GM15510 (cell line): ENCODE data around the gene SEL1L2.

Experiments
- POLR2A ChIP-seq: IDR thresholded peaks from 3 replicates; pipeline ENCODE4 v1.6.1; 2011; ENCODE audit warnings: borderline replicate concordance; ENCODE audit not compliant: insufficient read length; ENCODE audit errors: extremely low read depth

The SEL1L2 gene

DNA sequence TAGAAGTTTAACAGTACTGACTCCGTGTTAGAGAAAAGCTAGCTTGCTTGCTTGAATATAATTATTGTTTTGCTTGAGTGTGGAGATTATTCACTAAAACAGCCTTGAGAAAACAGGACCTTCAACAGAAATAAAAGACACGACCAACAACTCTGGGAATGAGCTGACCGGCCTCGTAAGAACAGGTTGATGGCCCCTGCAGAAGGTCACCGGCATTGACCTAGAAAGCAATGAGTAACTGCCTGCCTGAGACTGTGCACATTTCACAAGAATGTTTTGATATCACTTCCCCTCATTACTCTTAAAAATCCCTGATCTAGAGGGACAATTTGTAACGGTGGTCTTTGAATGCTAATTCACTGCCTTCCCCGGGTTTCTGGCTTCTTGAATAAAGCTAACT, 49.4 kb downstream of the SEL1L2 start:
- no peak for TF ChIP-seq POLR2A

GRCh38 chr20:13936781-13937576, 53.4 kb downstream of the SEL1L2 start:
- TF ChIP-seq POLR2A, result no peak

DNA sequence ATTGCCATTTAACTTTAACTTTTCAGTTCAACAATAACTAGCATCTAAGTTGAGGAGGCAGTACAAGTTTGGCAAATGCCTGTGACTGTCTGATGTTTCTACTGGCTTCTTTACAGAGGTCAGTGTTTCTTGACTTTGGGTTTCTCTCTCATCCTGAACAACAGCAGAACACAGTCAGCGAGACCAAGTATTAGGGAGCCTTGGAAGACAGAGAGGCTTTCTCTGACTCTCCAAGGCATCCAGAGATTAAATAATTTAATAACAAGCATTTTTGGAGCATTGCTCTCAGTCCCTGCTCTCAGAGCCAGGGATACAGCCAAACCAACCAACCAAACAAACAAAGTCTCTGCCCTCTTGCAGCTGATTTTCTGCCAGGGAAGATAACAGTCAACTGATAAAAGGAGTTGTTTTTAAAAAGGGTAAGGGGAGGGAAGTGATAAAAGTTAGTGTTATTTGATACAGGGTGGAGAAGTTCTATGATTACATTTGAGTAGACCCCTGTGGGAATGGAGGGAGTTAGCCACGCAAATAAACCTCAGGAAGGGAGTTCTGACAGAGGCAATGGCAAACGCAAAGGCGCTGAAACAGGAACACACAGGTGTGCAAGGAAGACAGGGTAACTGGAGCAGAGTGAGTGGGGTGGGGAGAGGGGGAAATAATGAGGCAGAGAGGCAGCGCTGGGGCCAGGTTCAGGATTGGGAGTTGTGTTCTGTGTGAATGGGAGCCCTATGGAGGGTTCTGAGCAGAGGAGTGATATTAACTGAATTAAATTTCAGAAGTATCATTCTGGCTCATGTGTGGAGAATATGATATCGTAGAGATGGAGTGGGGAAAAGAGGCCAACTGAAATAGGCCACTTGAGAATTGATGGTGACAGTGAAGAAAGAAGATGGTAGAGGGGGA, 55.2 kb downstream of the SEL1L2 start:
- no peak for TF ChIP-seq POLR2A

DNA sequence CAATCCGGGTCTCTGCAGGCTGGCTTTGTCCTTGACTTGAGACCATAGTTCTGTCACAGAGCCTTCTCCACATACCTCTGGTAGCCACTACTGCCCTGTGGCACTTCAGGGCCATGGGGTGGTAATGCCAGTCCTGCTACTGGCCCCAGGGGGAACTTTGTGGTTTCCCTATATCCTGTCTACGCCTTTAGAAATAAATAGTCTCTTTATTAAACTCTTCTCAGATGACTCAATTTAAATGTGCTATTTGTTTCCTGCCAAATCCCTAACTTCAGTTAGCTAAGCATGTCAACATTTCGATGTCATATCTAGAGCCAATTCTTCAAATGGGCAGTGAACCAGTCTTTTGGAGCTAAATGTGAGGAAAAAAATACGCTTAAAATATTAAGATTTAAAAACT, 60.1 kb downstream of the SEL1L2 start:
- no peak for TF ChIP-seq POLR2A

DNA sequence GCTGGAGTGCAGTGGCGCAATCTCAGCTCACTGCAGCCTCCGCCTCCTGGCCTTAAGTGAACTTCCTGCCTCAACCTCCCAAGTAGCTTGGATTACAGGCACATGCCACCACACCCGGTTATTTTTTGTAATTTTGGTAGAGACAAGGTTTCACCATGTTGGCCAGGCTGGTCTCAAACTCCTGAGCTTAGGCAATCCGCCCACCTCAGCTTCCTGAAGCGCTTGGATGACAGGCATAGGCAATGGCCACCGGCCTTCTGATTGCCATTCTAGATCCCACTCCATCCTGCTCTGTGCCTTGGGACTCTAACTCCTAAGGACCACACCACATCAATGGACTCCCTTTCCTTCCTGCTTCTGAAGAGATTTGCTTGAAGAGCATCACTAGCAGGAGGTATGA, 60.6 kb downstream of the SEL1L2 start:
- TF ChIP-seq POLR2A, result no peak

GRCh38 chr20:13928901-13929300, 61.5 kb downstream of the SEL1L2 start:
- no peak for TF ChIP-seq POLR2A

DNA sequence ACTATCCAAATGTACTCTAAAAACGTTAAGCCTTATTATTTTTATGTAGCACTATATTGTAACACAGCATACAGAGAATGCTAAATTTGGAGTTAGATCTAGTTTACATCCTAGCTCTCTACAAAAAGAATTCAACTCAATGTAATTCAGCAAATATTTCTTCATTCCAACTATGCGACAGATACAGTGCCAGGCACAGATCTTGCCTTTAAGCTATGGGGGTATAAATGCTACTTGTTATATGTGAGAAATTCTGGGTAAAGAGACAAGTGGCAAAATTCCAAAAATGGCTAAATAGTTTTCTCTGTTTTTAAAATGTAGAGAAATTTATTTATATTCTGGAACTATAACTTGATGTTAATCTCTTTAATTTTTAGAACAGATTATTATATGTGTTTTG, 63.2 kb downstream of the SEL1L2 start:
- TF ChIP-seq POLR2A, result no peak

DNA sequence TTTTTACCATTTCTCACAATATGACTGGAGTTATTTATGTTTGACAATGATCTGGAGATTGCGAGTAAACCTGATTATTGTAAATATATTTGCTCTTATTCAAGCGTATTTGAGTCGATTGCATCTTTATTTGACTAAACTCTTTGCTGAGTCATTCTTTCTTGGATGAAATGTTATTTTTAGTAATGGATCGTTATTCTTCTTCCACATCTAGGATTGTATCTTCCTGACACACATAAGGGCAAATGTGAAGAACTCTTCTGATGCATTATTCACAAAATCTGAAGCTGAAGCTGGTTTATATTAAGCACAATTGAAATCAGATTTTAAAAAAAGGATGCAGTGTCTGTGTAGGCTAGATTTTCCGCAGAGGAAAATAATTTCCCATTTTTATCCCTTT, 68.2 kb downstream of the SEL1L2 start:
- TF ChIP-seq POLR2A, result no peak

DNA sequence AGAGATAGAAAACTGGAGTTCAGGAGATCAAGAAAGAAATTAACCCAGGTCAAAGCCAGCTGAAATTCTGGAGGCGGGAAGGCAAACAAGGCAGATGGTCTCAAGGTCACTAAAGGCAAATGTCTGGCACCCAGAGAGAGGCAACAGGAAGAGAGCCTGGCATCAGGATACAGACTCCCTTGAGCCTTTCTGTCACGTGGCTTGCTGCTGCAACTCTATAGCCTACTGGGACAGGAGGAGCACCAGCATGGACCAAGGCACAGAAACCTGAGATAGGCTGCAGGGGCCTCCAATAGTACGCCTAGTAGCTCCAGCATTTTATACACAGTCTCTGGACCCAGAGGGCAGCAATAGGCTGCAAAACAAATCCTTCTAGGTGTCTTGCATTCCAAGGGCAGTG, 75.1 kb downstream of the SEL1L2 start:
- no peak for TF ChIP-seq POLR2A

DNA sequence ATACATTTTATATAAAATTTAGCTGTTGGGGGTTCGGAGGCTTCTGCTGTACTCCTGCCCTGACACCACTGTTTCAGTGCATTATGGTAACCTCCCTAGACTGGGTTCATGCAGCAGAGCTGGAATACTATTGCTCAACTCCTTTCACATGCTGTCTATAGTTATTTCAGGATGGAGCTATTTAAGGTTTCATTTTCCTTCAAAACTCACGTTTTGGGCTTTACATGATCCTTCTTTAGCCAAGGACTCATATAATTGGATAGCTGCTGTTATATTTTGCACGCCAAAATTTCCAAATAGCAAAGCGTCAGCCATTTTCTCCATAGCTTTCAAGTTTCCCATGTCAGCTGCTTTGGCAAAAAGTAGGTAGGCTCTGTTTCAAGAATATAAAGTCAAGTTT, 76.8 kb downstream of the SEL1L2 start:
- TF ChIP-seq POLR2A, result no peak

- TF ChIP-seq POLR2A, result no peak
Observed at GRCh38 chr20:13913131-13913530, 77.3 kb downstream of the SEL1L2 start.

DNA sequence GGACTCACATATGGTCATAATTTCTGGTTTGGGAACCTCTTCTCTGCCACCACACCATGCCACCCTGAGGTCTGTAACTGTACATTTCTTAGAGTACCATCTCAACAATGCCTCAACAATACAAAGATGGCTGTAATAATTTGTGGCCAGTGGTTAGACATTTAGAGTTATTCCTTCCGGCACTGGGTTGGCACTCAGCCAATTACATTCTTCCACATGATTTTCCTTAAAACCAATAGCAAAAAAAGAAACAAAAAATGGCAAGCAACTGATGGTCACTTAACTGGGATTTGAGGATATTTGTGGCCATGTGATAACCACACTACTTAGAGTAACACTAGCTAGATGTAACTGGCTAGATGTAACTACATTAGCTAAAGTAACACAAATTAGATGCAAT, 79.9 kb downstream of the SEL1L2 start:
- TF ChIP-seq POLR2A, result no peak

DNA sequence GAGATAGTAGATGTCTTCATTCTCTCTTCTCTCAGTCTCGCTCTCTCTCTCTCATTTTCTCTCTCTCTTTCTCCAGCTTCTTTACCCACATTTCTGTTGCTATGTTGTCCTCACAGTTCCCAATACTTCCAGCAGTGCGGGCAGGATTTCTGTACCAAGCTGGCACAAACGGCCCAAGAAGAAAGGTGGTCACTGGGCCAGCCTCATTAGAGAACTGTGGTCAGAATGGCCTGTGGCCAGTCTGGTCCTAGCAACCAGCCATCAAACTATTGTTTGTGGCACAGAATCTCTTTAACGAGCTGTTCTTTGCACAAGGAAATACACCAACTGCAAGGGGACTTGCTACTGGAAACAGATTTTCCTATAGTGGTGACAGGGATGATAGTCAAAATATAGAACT, 81.3 kb downstream of the SEL1L2 start:
- no peak for TF ChIP-seq POLR2A

DNA sequence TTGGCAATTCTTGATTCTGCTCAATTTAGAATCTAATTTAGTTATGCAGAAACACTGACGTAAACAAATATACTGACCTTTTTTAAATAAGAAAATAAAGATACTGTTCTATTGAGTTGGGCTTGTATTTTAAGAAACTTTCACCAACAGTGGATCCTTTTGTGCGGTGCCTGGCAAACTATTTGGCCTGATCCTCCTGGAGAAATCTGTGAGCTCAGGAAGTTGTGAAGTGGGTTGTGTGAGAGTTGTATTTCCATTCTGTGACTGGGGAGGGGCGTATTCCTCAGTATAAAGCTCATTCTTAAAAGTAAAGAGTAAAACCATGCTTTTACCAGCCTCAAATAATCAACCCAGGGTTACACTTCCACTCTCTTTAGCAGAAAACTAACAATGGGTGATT, 85.6 kb downstream of the SEL1L2 start:
- TF ChIP-seq POLR2A, result no peak

- TF ChIP-seq POLR2A, result no peak
Observed at GRCh38 chr20:13900496-13900895, 89.9 kb downstream of the SEL1L2 start.
